ENCODE results near the gene RNF144B.

DNA sequence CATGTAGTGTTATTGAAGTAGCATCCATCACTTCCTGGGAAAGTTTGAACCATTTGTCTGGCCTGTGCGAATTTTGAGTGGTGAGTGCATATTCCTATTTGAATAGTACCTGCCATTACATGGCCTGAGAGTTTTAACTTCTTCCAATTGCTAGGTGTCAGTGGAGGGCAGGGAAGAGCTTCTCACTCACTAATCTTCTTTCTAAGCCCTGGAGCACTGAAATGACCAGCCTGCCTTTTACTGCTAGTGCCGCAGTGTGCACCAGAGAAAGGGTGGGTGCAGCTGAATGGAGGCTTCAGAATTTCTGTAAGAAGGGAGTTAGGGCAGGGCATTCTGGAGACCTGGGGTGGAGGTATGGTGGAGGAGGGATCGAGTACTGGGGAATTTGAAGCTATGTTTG lies 45.5 kb downstream of the RNF144B start:
- TF ChIP-seq, protein P1, sequence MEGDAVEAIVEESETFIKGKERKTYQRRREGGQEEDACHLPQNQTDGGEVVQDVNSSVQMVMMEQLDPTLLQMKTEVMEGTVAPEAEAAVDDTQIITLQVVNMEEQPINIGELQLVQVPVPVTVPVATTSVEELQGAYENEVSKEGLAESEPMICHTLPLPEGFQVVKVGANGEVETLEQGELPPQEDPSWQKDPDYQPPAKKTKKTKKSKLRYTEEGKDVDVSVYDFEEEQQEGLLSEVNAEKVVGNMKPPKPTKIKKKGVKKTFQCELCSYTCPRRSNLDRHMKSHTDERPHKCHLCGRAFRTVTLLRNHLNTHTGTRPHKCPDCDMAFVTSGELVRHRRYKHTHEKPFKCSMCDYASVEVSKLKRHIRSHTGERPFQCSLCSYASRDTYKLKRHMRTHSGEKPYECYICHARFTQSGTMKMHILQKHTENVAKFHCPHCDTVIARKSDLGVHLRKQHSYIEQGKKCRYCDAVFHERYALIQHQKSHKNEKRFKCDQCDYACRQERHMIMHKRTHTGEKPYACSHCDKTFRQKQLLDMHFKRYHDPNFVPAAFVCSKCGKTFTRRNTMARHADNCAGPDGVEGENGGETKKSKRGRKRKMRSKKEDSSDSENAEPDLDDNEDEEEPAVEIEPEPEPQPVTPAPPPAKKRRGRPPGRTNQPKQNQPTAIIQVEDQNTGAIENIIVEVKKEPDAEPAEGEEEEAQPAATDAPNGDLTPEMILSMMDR (IDR thresholded peaks at IDR 0.05), result no peak
- no peak for TF ChIP-seq POLR2A (IDR thresholded peaks at IDR 0.05)

Data from gastroesophageal sphincter (tissue), 3 donors.